GM18508 (cell line): Measurements from ENCODE around the gene WFDC2.

Experiments
- ATAC-seq: cut with Tn5 transposase; IDR thresholded peaks from one replicate; pipeline ENCODE4 v1.9.1; 2021; ENCODE audit warnings: moderate number of reproducible peaks; ENCODE audit not compliant: insufficient read depth, unreplicated experiment

Gene WFDC2, protein sequence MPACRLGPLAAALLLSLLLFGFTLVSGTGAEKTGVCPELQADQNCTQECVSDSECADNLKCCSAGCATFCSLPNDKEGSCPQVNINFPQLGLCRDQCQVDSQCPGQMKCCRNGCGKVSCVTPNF

DNA sequence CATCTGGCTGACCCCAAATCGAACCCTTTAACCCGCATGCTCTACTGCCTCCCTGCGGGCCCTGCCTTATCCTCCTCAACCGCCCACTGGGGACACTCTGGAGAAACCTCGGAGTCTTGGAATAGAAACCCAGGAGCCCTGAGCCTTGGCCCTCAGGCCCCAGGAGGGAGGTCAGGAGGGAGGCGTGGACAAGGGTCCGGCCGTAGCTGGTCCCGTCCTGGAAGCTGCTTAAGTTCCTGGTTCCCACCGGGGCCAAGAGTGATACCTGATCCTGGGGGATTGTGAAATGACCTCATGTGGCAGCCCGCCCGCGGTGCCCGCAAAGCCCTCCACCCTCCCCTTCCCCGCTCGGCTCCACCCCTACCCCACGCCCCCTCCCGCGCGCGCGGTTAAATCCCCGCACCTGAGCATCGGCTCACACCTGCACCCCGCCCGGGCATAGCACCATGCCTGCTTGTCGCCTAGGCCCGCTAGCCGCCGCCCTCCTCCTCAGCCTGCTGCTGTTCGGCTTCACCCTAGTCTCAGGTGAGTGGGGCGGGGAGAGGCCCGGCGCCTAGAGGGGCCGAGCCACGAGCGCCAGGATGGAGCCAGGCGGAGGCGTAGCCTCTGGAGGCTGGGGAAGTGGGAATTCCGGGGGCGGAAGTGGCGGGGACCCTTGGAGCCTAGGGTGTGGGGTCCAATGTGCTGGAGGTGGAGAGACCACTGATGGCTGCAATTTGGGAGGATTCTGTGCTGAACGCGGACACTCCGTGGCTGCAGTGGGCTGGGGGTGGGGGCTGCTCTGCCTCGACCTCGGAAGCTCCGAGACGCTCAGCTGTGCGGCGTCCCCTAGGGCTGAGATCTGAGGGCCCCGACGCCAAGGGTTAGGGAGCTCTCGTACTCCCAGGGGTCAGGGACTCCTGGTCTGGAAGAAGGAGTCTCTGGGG is at the start of gene WFDC2:
Gene WFDC2, plus strand, starts transcription at position 418 of the 926 bp plus-strand sequence. Its CDS starts 29 bp downstream, at position 447.
- ATAC-seq = no peak

DNA sequence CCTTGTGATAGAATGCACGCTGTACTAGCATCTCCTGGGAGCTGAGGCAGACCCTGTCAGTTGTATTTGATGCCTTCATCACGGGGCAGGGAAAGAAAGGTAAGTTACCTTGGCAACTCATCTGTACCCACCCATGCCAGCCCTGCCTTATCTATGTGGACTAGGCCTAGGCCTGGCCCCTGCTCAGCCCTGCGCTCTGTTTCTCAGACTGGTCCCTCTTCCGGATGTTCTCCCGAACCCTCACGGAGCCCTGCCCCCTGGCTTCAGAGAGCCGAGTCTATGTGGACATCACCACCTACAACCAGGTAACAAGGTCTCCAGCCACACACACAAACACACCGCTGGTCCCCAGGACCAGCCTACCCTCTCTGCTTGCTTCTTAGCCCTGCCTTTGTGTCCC is 49.4 kb upstream of the WFDC2 start:
- ATAC-seq = no peak

DNA sequence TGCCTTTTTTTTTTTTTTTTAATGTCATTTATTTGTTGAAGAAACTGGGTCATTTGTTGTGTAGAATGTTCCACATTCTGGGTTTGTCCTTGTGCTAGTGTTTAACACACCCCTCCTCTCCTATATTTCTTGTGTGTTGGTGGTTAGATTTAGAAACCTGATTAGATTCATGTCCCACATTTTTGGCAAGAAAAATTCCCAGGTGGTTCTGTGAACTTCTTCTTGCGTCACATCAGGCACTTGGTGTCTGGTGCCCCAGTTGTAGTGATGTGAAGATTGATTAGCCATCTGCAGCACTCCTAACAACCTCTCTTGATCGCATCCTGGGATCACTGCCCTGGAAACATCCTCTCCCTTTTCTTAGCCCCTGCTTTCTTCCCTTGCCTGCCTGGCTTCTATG is 45.9 kb upstream of the WFDC2 start:
- ATAC-seq = no peak

GRCh38 chr20:45425561-45425960 is 44.0 kb upstream of the WFDC2 start:
- ATAC-seq = no peak

DNA sequence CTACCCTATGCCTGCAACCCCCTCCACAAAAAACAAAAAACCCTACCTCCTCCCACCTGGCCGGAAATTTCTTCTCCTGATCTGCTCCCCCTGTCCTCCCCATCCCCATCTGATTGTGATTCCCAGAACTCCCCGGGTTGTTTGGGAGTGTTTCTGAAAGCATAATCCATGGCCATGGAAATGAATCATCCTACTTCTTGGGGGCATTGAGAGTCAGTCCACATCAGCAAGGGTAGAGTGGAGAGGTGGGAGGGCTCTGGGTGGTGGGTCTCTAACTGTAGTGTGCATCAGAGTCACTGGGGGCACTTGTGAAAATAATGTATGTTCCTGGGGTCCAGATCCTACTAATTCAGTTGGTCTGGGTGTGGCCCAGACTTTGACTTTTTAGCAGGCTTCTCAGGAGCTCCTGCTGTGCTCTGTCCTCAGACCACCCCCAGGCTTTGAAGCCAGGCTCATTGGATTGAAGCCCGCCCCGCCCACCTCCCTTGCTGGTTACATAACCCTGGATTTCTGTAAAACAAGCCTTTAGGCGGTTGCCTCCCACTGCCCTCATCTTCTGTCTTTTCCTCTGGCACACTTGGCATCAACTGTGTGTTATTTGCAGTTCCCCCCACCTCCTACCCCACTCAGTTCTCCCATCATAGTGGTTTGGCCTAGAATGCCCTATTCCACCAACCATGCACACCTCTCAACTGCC is 43.1 kb upstream of the WFDC2 start:
- ATAC-seq = no peak

DNA sequence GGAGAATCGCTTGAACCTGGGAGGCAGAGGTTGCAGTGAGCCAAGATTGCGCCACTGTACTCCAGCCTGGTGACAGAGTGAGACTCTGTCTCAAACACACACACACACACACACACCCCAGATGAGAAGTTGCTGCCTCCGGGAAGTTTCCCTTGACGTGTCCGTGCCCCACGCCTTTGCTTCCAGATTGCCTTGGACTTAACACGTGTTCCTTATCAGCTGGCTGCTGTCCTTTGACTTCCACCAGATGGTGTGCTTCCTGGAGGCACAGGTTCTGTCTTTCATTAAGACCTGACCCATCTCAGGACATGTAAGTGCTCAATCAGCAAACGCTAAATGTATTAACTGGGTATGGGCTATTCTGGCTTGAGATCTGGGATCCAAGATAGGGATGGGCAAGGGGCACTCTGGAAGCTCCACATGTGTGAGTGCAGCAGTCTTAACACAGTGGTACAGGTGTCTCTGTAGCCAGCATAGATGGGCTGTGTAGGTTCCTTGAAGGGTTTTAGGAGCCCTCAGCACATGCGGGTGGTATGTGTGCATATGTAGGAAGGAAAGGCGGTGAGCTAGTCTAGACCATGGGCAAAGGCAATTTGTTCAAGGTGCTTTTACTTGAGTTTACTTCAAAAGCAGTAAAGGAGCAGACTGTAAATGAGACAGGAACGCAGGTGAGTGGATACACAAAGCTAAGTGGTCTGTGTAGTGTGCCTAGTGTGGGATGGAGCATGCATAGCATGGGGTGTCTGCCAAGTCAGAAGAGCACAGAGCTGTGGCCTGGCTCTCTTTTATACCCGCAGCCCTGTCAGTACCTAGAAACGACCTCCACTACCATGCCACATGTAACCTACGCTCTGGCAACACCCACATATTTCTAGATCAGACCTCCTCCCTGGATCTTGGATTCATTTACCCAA is 42.1 kb upstream of the WFDC2 start:
- ATAC-seq = no peak

DNA sequence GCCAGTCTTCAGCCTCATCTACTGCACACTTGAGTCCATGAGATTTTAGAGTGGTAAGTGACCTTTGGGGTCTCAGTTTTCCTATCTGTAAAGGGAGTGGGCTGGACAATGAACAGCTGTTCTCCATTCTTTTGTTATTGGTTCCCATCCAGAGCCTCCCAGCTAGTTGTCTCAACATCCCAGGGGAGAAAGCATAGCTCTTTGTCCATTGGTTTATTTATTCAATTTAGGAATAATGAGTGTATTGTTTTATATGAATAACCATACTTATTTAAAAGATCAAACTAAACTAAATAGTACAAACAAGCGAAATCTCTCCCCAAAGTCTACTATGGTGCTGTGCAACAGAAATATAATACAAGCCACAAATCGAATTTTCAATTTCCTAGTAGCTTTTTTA is 39.9 kb upstream of the WFDC2 start:
- ATAC-seq = no peak

GRCh38 chr20:45432294-45432693 is 37.3 kb upstream of the WFDC2 start:
- ATAC-seq = no peak

- no peak for ATAC-seq
These were observed 36.2 kb upstream of the WFDC2 start for GRCh38 chr20:45433316-45433715.

DNA sequence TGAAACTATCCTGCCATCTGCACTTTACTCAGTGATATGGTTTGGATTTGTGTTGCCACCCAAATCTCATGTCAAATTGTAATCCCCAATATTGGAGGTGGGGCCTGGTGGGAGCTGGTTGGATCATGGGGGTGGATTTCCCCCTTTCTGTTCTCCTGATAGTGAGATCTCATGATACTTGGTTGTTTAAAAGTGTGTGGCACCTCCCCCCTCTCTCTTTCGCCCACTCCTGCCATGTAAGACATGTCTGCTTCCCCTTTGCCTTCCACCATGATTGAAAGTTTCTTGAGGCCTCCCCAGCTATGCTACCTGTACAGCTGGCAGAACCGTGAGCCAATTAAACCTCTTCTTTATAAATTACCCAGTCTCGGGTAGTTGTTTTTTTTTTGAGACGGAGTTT is 35.6 kb upstream of the WFDC2 start:
- no peak for ATAC-seq

GRCh38 chr20:45436732-45437485 is 32.6 kb upstream of the WFDC2 start:
- no peak for ATAC-seq

GRCh38 chr20:45440424-45440823 is 29.1 kb upstream of the WFDC2 start:
- no peak for ATAC-seq

DNA sequence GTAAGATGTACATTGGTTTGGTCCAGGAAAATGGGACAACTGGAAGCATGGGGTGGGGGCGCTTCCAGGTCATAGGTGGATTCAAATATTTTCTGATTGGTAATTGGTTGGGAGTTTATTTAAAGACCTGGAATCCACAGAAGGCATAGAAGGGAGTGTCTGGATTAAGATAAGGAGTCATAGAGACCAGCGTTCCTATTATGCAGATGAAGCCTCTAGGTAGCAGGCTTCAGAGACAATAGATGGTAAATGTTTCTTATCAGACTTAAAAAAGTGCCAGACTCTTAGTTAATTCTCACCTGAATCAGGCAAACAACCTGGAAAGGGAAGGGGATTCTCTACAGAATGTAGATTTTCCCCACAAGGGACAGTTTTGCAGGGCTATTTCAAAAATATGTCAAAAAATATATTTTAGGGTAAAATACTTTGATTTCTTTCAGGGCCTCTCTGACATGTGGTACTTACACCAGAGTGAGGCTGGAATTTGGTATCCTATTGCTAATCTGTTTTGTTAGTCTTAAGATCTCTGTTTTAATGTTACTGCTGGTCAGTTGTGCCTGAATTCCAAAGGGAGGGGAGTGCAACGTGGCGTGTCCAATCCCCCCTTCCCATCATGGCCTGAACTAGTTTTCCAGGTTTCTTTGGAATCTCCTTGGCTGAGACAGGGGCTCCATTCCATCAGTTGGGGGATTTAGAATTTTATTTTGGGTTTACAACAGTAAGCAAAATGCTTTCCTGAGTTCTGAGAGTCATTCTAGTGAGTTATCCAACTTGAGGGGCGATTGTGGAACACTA is 28.5 kb upstream of the WFDC2 start:
- ATAC-seq = no peak

GRCh38 chr20:45441746-45442145 is 27.8 kb upstream of the WFDC2 start:
- no peak for ATAC-seq

- ATAC-seq = no peak
These were observed 25.5 kb upstream of the WFDC2 start for GRCh38 chr20:45444050-45444449.

- ATAC-seq = no peak
These were observed 23.6 kb upstream of the WFDC2 start for GRCh38 chr20:45445805-45446562.

- no peak for ATAC-seq
These were observed 21.3 kb upstream of the WFDC2 start for GRCh38 chr20:45448270-45448669.

DNA sequence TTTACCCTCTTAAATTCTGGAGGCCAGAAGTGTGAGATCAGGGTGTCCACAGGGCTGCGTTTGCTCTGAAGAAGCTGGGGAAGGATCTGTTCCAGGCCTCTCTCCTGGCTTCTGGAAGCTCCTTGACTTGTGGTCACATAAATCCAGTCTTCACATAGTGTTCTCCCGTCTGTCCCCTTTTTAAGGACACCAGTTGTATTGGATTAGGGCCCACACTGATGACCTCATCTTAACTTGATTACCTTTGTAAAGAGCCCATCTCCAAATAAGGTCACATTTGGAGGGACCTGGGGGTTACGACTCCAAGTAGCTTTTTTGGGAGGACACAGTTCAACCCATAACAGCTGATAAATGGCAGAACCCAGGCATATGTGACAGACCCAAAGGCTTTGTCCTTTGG is 20.0 kb upstream of the WFDC2 start:
- ATAC-seq = no peak
